Transverse colon (tissue), 4 donors: ENCODE results near the gene ZNF100. TPM values are rescaled to one million over a fixed set of nuclear protein-coding genes. Genes with fewer than 3 reads are reported as not detected.

Experiments
- DNase-seq: peaks from one replicate; pipeline ENCODE4 v3.0.0-alpha.2; 2019
- H3K27ac ChIP-seq, 4 donors: fragments of 200-600 bp; sonication (generic); 2 replicates each; pipeline ENCODE4 v1.5.1; 2016 to 2018; ENCODE audit warnings: inconsistent platforms in 4 of 4
- H3K27me3 ChIP-seq: fragments of 200-600 bp; sonication (generic); 2 replicates; pipeline ENCODE4 v1.5.1; 2017; ENCODE audit warnings: inconsistent platforms
- H3K36me3 ChIP-seq, 4 donors: fragments of 200-600 bp; sonication (generic); 2 replicates each; pipeline ENCODE4 v1.5.1; 2017 to 2019; ENCODE audit warnings: inconsistent platforms in 4 of 4
- H3K4me1 ChIP-seq, 4 donors: fragments of 200-600 bp; sonication (generic); 2 replicates each; pipeline ENCODE4 v1.5.1; 2017 to 2020; ENCODE audit warnings: inconsistent platforms in 4 of 4
- H3K4me3 ChIP-seq, 4 donors: fragments of 200-600 bp; sonication (generic); 1 replicate in 1 of 4; 2 replicates in 3 of 4; pipeline versions ENCODE4 v1.5.1 to v1.6.1; 2017 to 2019; ENCODE audit warnings: inconsistent platforms in 4 of 4
- H3K9me3 ChIP-seq, 2 donors: fragments of 200-600 bp; sonication (generic); 2 replicates each; pipeline ENCODE4 v1.5.1; 2017 to 2019; ENCODE audit warnings: inconsistent platforms in 2 of 2
- EP300 ChIP-seq: sonication (generic); formaldehyde crosslinking; IDR thresholded peaks from one replicate; pipeline ENCODE4 v1.6.1; 2017; ENCODE audit warnings: antibody characterized with exemption, low read depth
- POLR2A ChIP-seq: fragments of 450-650 bp; IDR thresholded peaks from one replicate; pipeline ENCODE4 v1.6.1; 2016; ENCODE audit warnings: antibody characterized with exemption, mild to moderate bottlenecking, moderate library complexity
- POLR2AphosphoS5 ChIP-seq, 3 donors: sonication (generic); formaldehyde crosslinking; IDR thresholded peaks; one replicate each; pipeline ENCODE4 v1.6.1; 2016; ENCODE audit warnings: antibody characterized with exemption in 3 of 3
- WGBS, 2 donors: methylation state at CpG; one replicate each; pipeline ENCODE4 v1.1.5; 2018; ENCODE audit warnings: low coverage in 1 of 2; 5-methylcytosine and 5-hydroxymethylcytosine counted together
- in situ Hi-C, 4 donors: fragments of 200-750 bp; cut with MboI; loops; one replicate each; pipeline versions ENCODE4 v1.15.0 to v1.15.1; 2017; ENCODE audit warnings: low sequenced_read_pairs in 3 of 4, low pct_ligation_motif_present in 1 of 4, low pct_unique_long_range_greater_than_20kb in 1 of 4
- intact Hi-C: fragments of 100-400 bp; cut with DNase I; formaldehyde crosslinking; loops from one replicate; pipeline ENCODE4 v1.15.1; 2023; ENCODE audit warnings: low total_unique reads
- total RNA-seq, 4 donors: library from RNA; depleted of rRNA; stranded (reverse); fragments of >200 nt; gene quantifications; one replicate each; pipeline ENCODE4 v1.1.0, GENCODE V29; 2016
- TF ChIP-seq, protein P1 (sequence below), 5 experiments: fragments of 200-600 bp in 3 of 5; fragments of 450-650 bp in 2 of 5; sonication (generic) in 3 of 5; IDR thresholded peaks; 1 replicate in 2 of 5; 2 replicates in 3 of 5; pipeline ENCODE4 v1.5.1; 2016 to 2017; ENCODE audit warnings: antibody characterized with exemption in 5 of 5, inconsistent platforms in 3 of 5, mild to moderate bottlenecking in 2 of 5, moderate library complexity in 1 of 5

ZNF100 gene
- total RNA-seq, 4 donors from 2014 or later = 0.75 to 24.1 (median 9.0) TPM

DNA sequence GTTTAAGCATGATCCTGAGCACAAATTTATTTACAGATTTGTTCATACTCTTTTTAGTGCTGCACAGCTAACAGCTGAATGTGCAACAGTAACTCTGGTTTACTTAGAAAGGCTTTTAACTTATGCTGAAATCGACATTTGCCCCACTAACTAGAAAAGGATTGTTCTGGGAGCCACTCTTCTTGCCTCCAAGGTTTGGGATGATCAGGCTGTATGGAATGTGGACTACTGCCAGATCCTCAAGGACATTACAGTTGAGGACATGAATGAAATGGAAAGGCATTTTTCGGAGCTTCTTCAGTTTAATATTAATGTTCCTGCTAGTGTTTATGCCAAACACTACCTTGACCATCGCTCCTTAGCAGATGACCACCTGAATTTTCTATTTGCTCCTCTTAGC lies 16.0 kb downstream of the ZNF100 start:
- H3K27ac ChIP-seq = peak overlapping the region in 1 of 4 donors; percentile 5
- intact Hi-C loops = no loop called here
- 85 to 100% methylated on average over 2 to 3 of the region's 3 CpGs for WGBS, 2 donors

DNA sequence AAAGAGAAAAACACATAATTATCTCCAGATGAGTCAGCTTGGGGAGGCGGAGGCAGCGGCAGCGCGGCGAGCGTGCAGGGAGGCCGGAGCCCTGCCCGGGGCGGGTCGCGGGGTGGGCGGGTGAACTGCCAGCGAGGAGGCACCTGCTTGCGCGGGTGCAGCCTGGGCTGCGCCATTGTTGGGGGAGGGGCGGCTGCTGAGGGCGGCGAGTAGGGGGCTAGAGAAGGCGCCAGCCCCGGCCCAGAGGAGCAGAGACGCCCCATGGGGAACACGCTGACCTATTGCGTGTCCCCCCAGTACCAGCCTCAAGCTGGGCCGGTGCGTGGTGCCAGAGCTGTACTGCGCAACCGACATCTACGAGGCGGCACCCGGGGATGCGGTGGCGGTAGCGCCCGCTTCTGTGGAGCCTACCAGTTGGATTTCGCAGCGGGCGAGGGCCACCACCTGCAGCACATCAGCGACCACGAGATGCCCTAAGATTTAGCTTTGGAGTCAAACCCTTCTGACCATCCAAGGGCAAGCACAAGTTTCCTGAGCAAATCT lies 16.7 kb downstream of the ZNF100 start:
- Histone ChIP-seq H3K36me3 (peaks cover 0 to 49% (median 21%) of the 10 kb centered on the region in 4 donors), H3K27ac (no peak overlapping the region), H3K4me3 (no peak overlapping the region), H3K4me1 (no peaks in the 10 kb centered on the region), H3K27me3 (no peaks in the 10 kb centered on the region), H3K9me3 (peaks cover 0 to 4% of the 10 kb centered on the region in 2 donors)
- no peak for TF ChIP-seq EP300
- no peak for TF ChIP-seq POLR2AphosphoS5 (IDR thresholded peaks at IDR 0.05)
- TF ChIP-seq POLR2A = no peak
- TF ChIP-seq, protein P1, sequence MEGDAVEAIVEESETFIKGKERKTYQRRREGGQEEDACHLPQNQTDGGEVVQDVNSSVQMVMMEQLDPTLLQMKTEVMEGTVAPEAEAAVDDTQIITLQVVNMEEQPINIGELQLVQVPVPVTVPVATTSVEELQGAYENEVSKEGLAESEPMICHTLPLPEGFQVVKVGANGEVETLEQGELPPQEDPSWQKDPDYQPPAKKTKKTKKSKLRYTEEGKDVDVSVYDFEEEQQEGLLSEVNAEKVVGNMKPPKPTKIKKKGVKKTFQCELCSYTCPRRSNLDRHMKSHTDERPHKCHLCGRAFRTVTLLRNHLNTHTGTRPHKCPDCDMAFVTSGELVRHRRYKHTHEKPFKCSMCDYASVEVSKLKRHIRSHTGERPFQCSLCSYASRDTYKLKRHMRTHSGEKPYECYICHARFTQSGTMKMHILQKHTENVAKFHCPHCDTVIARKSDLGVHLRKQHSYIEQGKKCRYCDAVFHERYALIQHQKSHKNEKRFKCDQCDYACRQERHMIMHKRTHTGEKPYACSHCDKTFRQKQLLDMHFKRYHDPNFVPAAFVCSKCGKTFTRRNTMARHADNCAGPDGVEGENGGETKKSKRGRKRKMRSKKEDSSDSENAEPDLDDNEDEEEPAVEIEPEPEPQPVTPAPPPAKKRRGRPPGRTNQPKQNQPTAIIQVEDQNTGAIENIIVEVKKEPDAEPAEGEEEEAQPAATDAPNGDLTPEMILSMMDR (IDR thresholded peaks at IDR 0.05) = no peak
- 97 to 100% methylated on average over 3 to 39 of the region's 40 CpGs for WGBS, 2 donors
- intact Hi-C loops = no loop called here
- in situ Hi-C loops = no loop called here
- no peak for DNase-seq

More for the DNA sequence above, 16.0 kb downstream of the ZNF100 start:
- in situ Hi-C loops = no loop called here
- TF ChIP-seq, protein P1 (IDR thresholded peaks at IDR 0.05) = no peak
- no peak for TF ChIP-seq POLR2A
- no peak for TF ChIP-seq POLR2AphosphoS5 (IDR thresholded peaks at IDR 0.05)
- TF ChIP-seq EP300 = no peak
- H3K4me3 ChIP-seq = no peak overlapping the region
- H3K4me1 ChIP-seq = no peaks in the 10 kb centered on the region
- H3K36me3 ChIP-seq = peaks cover 0 to 46% (median 20%) of the 10 kb centered on the region in 4 donors
- peaks cover 0 to 4% of the 10 kb centered on the region in 2 donors for H3K9me3 ChIP-seq
- no peaks in the 10 kb centered on the region for H3K27me3 ChIP-seq
- no peak for DNase-seq

DNA sequence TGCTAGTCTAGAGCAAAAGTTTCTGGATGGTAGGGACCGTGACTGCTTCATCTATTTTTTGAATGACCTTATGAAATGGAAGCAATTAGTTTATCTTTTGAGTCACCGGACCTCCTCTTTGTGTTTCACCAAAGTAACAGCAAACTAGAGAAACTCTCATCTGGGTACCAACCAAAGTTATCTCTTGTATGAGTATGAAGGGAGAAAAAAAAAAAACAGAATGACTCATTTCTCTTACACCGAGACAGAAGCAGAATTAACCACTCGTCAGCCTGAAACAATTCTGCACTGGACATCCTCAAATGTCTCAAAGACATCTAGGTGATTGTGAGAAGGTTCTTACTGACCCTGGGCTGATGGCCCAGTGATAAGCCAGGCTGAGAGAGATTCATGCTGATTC lies 18.3 kb downstream of the ZNF100 start:
- Histone ChIP-seq H3K36me3 (peaks cover 0 to 52% (median 20%) of the 10 kb centered on the region in 4 donors), H3K9me3 (peaks cover 0 to 4% of the 10 kb centered on the region in 2 donors), H3K4me3 (no peak overlapping the region), H3K4me1 (no peaks in the 10 kb centered on the region), H3K27me3 (no peaks in the 10 kb centered on the region), H3K27ac (no peak overlapping the region)
- no peak for DNase-seq
- in situ Hi-C loops (no loop called here), intact Hi-C loops (no loop called here)
- WGBS, 2 donors = 38 to 56% methylated on average over 4 of the region's 4 CpGs
- TF ChIP-seq POLR2A = no peak
- TF ChIP-seq POLR2AphosphoS5 (IDR thresholded peaks at IDR 0.05) = no peak
- TF ChIP-seq, protein P1 (IDR thresholded peaks at IDR 0.05) = no peak
- TF ChIP-seq EP300 = no peak

DNA sequence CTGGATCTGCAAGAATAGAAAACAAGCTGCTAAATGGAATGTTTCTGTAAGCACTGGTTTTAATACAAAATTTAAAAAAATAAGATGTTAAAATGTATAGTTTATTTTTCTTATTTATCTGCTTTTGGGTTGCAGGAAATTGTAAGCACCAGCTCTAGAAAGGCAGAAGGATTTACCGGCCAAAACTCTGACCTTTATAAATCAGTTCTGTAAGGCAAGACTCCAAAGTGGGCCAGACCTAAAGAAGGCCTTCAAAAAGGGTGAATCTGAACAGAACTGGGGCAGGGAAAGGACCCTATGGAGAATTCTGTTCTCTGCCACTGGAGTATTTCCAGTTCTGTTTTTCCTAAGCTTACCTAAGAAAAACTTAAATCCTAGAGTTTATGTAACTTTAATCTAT lies 19.3 kb downstream of the ZNF100 start:
- intact Hi-C loops = no loop called here
- peaks cover 0 to 4% of the 10 kb centered on the region in 2 donors for H3K9me3 ChIP-seq
- WGBS, 2 donors = 77 to 84% methylated on average over 1 of the region's 1 CpG

More for the DNA sequence above, 19.3 kb downstream of the ZNF100 start:
- no peak for DNase-seq
- in situ Hi-C loops = no loop called here
- Histone ChIP-seq H3K36me3 (peaks cover 0 to 54% (median 17%) of the 10 kb centered on the region in 4 donors), H3K27ac (no peak overlapping the region), H3K4me1 (no peaks in the 10 kb centered on the region), H3K27me3 (no peaks in the 10 kb centered on the region), H3K4me3 (no peak overlapping the region)
- no peak for TF ChIP-seq POLR2A
- TF ChIP-seq, protein P1 (IDR thresholded peaks at IDR 0.05) = no peak
- no peak for TF ChIP-seq POLR2AphosphoS5 (IDR thresholded peaks at IDR 0.05)
- TF ChIP-seq EP300 = no peak
